Measurements from ENCODE around the gene ANKRD44. TPM values are rescaled to one million over a fixed set of nuclear protein-coding genes. Genes with fewer than 3 reads are reported as not detected.
A peak's percentile ranks its signal among the peaks of the same experiment; 100 is the strongest.

Gene ANKRD44
- total and polyA plus RNA-seq, 7 donors: 0.35 to 9.3 (median 1.7) TPM

- DNase-seq (no peak), ATAC-seq (no peak)
- Histone ChIP-seq H3K27ac (no peak overlapping the region), H3K4me1 (no peaks in the 10 kb centered on the region), H3K27me3 (ENCODE audit: insufficient read depth in 3 of 3, low read length in 2 of 3) (no peaks in the 10 kb centered on the region), H3K36me3 (ENCODE audit: insufficient read depth in 1 of 2, low read depth in 1 of 2) (no peaks in the 10 kb centered on the region), H3K4me3 (no peak overlapping the region), H3K9me3 (no peaks in the 10 kb centered on the region)
- TF ChIP-seq CTCF (IDR thresholded peaks at IDR 0.05): no peak
- 74 to 77% (median 76%) methylated on average over 5 of the region's 5 CpGs for whole genome bisulfite sequencing, 3 donors
- intact Hi-C loops (cut with DNase I): no loop called here
Observed at GRCh38 chr2:197161774-197162173, 148.8 kb downstream of the ANKRD44 start.

- ATAC-seq (peak in 1 of 4 donors; percentile 13), DNase-seq (no peak)
- intact Hi-C loops (cut with DNase I): no loop called here
- H3K4me3 ChIP-seq: no peak overlapping the region
- 90 to 91% (median 90%) methylated on average over 4 of the region's 4 CpGs for WGBS, 3 donors
- peaks cover 8% of the 10 kb centered on the region for H3K9me3 ChIP-seq
- H3K27ac ChIP-seq: no peak overlapping the region
- H3K4me1 ChIP-seq: no peaks in the 10 kb centered on the region
- no peaks in the 10 kb centered on the region for H3K27me3 ChIP-seq (ENCODE audit: insufficient read depth in 3 of 3, low read length in 2 of 3)
- TF ChIP-seq CTCF (IDR thresholded peaks at IDR 0.05): no peak
- H3K36me3 ChIP-seq (ENCODE audit: insufficient read depth in 1 of 2, low read depth in 1 of 2): no peaks in the 10 kb centered on the region
Observed at GRCh38 chr2:197159661-197160211, 150.8 kb downstream of the ANKRD44 start.

GRCh38 chr2:197158591-197159550, 151.7 kb downstream of the ANKRD44 start:
- Histone ChIP-seq H3K36me3 (ENCODE audit: insufficient read depth in 1 of 2, low read depth in 1 of 2) (no peaks in the 10 kb centered on the region), H3K27me3 (ENCODE audit: insufficient read depth in 3 of 3, low read length in 2 of 3) (no peaks in the 10 kb centered on the region), H3K4me3 (no peak overlapping the region), H3K4me1 (no peaks in the 10 kb centered on the region), H3K9me3 (peaks cover 8% of the 10 kb centered on the region), H3K27ac (no peak overlapping the region)
- ATAC-seq: no peak
- WGBS, 3 donors: 68 to 74% (median 73%) methylated on average over 7 of the region's 7 CpGs
- DNase-seq: no peak
- intact Hi-C loops (cut with DNase I): no loop called here
- no peak for TF ChIP-seq CTCF (IDR thresholded peaks at IDR 0.05)

- Histone ChIP-seq H3K9me3 (peaks cover 8% of the 10 kb centered on the region), H3K4me3 (no peak overlapping the region), H3K36me3 (ENCODE audit: insufficient read depth in 1 of 2, low read depth in 1 of 2) (no peaks in the 10 kb centered on the region), H3K4me1 (no peaks in the 10 kb centered on the region), H3K27me3 (ENCODE audit: insufficient read depth in 3 of 3, low read length in 2 of 3) (no peaks in the 10 kb centered on the region), H3K27ac (no peak overlapping the region)
- no peak for TF ChIP-seq CTCF (IDR thresholded peaks at IDR 0.05)
- DNase-seq: no peak
- no peak for ATAC-seq
- intact Hi-C loops (cut with DNase I): no loop called here
- 76 to 81% (median 78%) methylated on average over 9 of the region's 9 CpGs for WGBS, 3 donors
Observed at GRCh38 chr2:197157879-197158537, 152.6 kb downstream of the ANKRD44 start.
